DMS53 treated with DMSO at 0.1 percent for 48 hours (cell line): Measurements from ENCODE around the gene ZNF443.
"Not testable (repeated sequence)": the region's sequence is repeated elsewhere in the genome, so short reads cannot be mapped to it uniquely, and the experiment has no call there.

Source experiments
- DNase-seq: peaks from one replicate; lab custom pipeline; 2025; ENCODE audit not compliant: unreplicated experiment; lab: John Stamatoyannopoulos, UW

ZNF443 gene

GRCh38 chr19:12440541-12441316 lies at the start of gene ZNF443:
ZNF443 (minus strand) TSS chr19:12441021; CDS start chr19:12440914, 107 bp downstream.
- DNase-seq: peak; percentile 85

GRCh38 chr19:12486265-12486783 lies 45.5 kb upstream of the ZNF443 start:
- DNase-seq: not testable (repeated sequence)

GRCh38 chr19:12485571-12485970 lies 44.8 kb upstream of the ZNF443 start:
- no peak for DNase-seq

- DNase-seq: peak; percentile 43
These were observed 44.2 kb upstream of the ZNF443 start for GRCh38 chr19:12485052-12485416.

GRCh38 chr19:12484371-12485051 lies 43.7 kb upstream of the ZNF443 start, which contains the start of gene ZNF709:
ZNF709 (minus strand) TSS chr19:12484816; CDS start chr19:12484657, 159 bp downstream.
- peak; percentile 71 for DNase-seq

GRCh38 chr19:12484011-12484370 lies 43.2 kb upstream of the ZNF443 start:
- DNase-seq: no peak

GRCh38 chr19:12482509-12482886 lies 41.7 kb upstream of the ZNF443 start:
- DNase-seq: no peak

GRCh38 chr19:12481781-12482508 lies 41.1 kb upstream of the ZNF443 start:
- DNase-seq: no peak

GRCh38 chr19:12478234-12478941 lies 37.6 kb upstream of the ZNF443 start:
- no peak for DNase-seq

- not testable (repeated sequence) for DNase-seq
These were observed 26.8 kb upstream of the ZNF443 start for GRCh38 chr19:12467651-12468050.

- no peak for DNase-seq
These were observed 24.4 kb upstream of the ZNF443 start for GRCh38 chr19:12465211-12465610.

- DNase-seq: no peak
These were observed 23.9 kb upstream of the ZNF443 start for GRCh38 chr19:12464769-12465168.

GRCh38 chr19:12464139-12464538 lies 23.3 kb upstream of the ZNF443 start:
- DNase-seq: not testable (repeated sequence)

- peak; percentile 1 for DNase-seq
These were observed 12.7 kb upstream of the ZNF443 start for GRCh38 chr19:12453495-12453894.

GRCh38 chr19:12450844-12451243 lies 10.0 kb upstream of the ZNF443 start:
- DNase-seq: no peak

- no peak for DNase-seq
These were observed 8.0 kb upstream of the ZNF443 start for GRCh38 chr19:12448808-12449207.

- peak; percentile 0 for DNase-seq
These were observed 908 bp downstream of the ZNF443 start for GRCh38 chr19:12439686-12440540.

- DNase-seq: not testable (repeated sequence)
These were observed 10.0 kb downstream of the ZNF443 start for GRCh38 chr19:12430726-12431299.

- DNase-seq: no peak
These were observed 14.9 kb downstream of the ZNF443 start for GRCh38 chr19:12425888-12426274.
